Breast epithelium (tissue), 3 donors: ENCODE measurements around the gene IQCB1.

Source experiments
- POLR2A ChIP-seq: fragments of 450-650 bp; IDR thresholded peaks from one replicate; pipeline ENCODE4 v1.6.1; 2016; ENCODE audit warnings: antibody characterized with exemption, mild to moderate bottlenecking, moderate library complexity
- TF ChIP-seq, protein P1 (sequence below), 3 donors: fragments of 450-650 bp; IDR thresholded peaks; one replicate each; pipeline ENCODE4 v1.5.1; 2016 to 2017; ENCODE audit warnings: antibody characterized with exemption in 3 of 3, mild to moderate bottlenecking in 3 of 3, moderate library complexity in 3 of 3

- TF ChIP-seq, protein P1, sequence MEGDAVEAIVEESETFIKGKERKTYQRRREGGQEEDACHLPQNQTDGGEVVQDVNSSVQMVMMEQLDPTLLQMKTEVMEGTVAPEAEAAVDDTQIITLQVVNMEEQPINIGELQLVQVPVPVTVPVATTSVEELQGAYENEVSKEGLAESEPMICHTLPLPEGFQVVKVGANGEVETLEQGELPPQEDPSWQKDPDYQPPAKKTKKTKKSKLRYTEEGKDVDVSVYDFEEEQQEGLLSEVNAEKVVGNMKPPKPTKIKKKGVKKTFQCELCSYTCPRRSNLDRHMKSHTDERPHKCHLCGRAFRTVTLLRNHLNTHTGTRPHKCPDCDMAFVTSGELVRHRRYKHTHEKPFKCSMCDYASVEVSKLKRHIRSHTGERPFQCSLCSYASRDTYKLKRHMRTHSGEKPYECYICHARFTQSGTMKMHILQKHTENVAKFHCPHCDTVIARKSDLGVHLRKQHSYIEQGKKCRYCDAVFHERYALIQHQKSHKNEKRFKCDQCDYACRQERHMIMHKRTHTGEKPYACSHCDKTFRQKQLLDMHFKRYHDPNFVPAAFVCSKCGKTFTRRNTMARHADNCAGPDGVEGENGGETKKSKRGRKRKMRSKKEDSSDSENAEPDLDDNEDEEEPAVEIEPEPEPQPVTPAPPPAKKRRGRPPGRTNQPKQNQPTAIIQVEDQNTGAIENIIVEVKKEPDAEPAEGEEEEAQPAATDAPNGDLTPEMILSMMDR (IDR thresholded peaks at IDR 0.05) = no peak
- TF ChIP-seq POLR2A = no peak
Measured at GRCh38 chr3:121817753-121818152, 17.1 kb downstream of the IQCB1 start.
